Subcutaneous adipose tissue (tissue), 4 donors: ENCODE measurements around the gene ZNF234. TPM values are rescaled to one million over a fixed set of nuclear protein-coding genes. Genes with fewer than 3 reads are reported as not detected.

Source experiments
- total RNA-seq, 4 donors: library from RNA; depleted of rRNA; stranded (reverse); fragments of >200 nt; gene quantifications; one replicate each; pipeline ENCODE4 v1.1.0, GENCODE V29; 2016
- TF ChIP-seq, protein P1 (sequence below): fragments of 450-650 bp; IDR thresholded peaks from one replicate; pipeline ENCODE4 v1.5.1; 2016; ENCODE audit warnings: low read depth, mild to moderate bottlenecking, control low read depth, antibody characterized with exemption, moderate library complexity

The ZNF234 gene
- total RNA-seq = 1 to 10 TPM; 4.9 to 9.1 (median 7.4) TPM

GRCh38 chr19:44141191-44142058, at the start of gene ZNF234:
Gene ZNF234, plus strand, starts transcription at chr19:44141554. Its CDS starts 3,079 bp downstream, at chr19:44144633.
- TF ChIP-seq, protein P1, sequence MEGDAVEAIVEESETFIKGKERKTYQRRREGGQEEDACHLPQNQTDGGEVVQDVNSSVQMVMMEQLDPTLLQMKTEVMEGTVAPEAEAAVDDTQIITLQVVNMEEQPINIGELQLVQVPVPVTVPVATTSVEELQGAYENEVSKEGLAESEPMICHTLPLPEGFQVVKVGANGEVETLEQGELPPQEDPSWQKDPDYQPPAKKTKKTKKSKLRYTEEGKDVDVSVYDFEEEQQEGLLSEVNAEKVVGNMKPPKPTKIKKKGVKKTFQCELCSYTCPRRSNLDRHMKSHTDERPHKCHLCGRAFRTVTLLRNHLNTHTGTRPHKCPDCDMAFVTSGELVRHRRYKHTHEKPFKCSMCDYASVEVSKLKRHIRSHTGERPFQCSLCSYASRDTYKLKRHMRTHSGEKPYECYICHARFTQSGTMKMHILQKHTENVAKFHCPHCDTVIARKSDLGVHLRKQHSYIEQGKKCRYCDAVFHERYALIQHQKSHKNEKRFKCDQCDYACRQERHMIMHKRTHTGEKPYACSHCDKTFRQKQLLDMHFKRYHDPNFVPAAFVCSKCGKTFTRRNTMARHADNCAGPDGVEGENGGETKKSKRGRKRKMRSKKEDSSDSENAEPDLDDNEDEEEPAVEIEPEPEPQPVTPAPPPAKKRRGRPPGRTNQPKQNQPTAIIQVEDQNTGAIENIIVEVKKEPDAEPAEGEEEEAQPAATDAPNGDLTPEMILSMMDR = no peak

DNA sequence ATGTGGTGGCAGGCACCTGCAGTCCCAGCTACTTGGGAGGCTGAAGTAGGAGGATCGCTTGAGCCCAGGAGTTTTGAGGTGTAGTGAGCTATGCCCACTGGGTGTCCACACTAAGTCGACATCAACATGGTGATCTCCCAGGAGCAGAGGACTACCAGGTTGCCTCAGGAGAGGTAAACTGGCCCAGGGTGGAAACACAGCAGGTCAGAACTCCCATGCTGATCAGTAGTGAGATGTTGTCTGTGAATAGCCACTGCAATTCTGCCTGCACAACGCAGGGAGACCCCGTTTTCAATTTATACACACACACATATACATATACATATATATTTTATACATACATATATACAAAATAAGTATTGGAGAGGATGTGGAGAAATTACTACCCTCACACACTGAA, 49.2 kb upstream of the ZNF234 start:
- TF ChIP-seq, protein P1 = no peak

- TF ChIP-seq, protein P1 = no peak
Measured at GRCh38 chr19:44093931-44094765, 47.2 kb upstream of the ZNF234 start, which contains the start of gene ZNF224. Gene ZNF224, plus strand, starts transcription at chr19:44094361. Its CDS starts 3,513 bp downstream, at chr19:44097874.

- TF ChIP-seq, protein P1 = no peak
Measured at GRCh38 chr19:44107751-44108150, 33.6 kb upstream of the ZNF234 start.

GRCh38 chr19:44109458-44109857, 31.9 kb upstream of the ZNF234 start:
- TF ChIP-seq, protein P1 = no peak

GRCh38 chr19:44111910-44112463, 29.4 kb upstream of the ZNF234 start:
- TF ChIP-seq, protein P1 = no peak

GRCh38 chr19:44112802-44113137, 28.6 kb upstream of the ZNF234 start:
- TF ChIP-seq, protein P1 = no peak
